GM12875 (cell line): ENCODE data around the gene STPG3.
A peak's percentile ranks its signal among the peaks of the same experiment; 100 is the strongest.

Source experiments
- H3K4me3 ChIP-seq: one replicate; pipeline ENCODE4 v1.5.1; 2011; ENCODE audit warnings: low read depth, low read length, control low read depth
- TF ChIP-seq, protein P1 (sequence below): IDR thresholded peaks from 2 replicates; pipeline ENCODE4 v1.5.1; 2011; ENCODE audit warnings: low read depth, mild to moderate bottlenecking, control low read depth, inconsistent platforms, low read length, moderate library complexity, borderline replicate concordance; ENCODE audit not compliant: insufficient read depth

STPG3 gene

GRCh38 chr9:137232101-137232500 lies 19.0 kb upstream of the STPG3 start:
- no peak overlapping the region for H3K4me3 ChIP-seq
- TF ChIP-seq, protein P1, sequence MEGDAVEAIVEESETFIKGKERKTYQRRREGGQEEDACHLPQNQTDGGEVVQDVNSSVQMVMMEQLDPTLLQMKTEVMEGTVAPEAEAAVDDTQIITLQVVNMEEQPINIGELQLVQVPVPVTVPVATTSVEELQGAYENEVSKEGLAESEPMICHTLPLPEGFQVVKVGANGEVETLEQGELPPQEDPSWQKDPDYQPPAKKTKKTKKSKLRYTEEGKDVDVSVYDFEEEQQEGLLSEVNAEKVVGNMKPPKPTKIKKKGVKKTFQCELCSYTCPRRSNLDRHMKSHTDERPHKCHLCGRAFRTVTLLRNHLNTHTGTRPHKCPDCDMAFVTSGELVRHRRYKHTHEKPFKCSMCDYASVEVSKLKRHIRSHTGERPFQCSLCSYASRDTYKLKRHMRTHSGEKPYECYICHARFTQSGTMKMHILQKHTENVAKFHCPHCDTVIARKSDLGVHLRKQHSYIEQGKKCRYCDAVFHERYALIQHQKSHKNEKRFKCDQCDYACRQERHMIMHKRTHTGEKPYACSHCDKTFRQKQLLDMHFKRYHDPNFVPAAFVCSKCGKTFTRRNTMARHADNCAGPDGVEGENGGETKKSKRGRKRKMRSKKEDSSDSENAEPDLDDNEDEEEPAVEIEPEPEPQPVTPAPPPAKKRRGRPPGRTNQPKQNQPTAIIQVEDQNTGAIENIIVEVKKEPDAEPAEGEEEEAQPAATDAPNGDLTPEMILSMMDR: no peak

DNA sequence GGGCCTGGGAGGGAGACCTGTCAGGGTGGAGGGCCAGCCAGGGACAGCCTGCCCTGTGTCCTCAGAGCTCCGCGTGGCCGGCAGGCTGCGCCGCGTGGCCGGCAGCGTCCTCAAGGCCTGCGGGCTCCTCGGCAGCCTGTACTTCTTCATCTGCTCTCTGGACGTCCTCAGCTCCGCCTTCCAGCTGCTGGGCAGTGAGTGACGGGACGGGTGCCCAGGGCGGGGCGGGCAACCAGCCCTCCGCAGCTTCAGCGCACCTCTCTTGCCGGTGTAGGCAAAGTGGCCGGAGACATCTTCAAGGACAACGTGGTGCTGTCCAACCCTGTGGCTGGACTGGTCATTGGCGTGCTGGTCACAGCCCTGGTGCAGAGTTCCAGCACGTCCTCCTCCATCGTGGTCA lies 18.6 kb upstream of the STPG3 start:
- H3K4me3 ChIP-seq: no peak overlapping the region
- TF ChIP-seq, protein P1: no peak

DNA sequence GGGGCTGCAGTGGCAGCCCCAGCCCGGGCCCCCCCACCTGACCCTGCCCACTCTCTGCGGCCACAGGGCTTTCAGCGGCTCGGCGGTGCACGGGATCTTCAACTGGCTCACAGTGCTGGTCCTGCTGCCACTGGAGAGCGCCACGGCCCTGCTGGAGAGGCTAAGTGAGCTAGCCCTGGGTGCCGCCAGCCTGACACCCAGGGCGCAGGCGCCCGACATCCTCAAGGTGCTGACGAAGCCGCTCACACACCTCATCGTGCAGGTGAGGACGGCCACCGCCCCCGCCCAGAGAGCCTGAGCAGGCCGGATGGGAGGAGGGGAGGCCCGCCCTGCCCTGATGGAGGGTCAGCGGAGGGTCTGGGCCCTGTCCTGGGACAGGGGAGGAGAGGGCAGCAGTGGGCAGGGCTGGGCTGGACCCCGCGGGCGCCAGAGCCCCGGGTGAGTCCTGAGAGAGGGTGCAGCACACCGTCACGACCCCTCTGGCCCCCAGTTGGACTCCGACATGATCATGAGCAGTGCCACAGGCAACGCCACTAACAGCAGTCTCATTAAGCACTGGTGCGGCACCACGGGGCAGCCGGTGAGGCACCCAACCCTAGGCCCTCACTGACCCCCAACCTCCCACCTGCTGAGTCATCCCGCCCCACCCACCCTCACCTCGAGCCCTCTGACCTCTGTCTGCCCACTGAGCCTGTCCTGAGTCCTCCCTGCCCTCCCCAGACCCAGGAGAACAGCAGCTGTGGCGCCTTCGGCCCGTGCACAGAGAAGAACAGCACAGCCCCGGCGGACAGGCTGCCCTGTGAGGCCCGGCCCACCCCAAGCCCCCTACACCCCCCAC lies 17.7 kb upstream of the STPG3 start:
- TF ChIP-seq, protein P1: no peak

GRCh38 chr9:137234055-137234697 lies 16.9 kb upstream of the STPG3 start:
- TF ChIP-seq, protein P1: no peak
- no peak overlapping the region for H3K4me3 ChIP-seq

More for the DNA sequence above, 17.7 kb upstream of the STPG3 start:
- H3K4me3 ChIP-seq: no peak overlapping the region

- TF ChIP-seq, protein P1: no peak
- no peak overlapping the region for H3K4me3 ChIP-seq
Measured at GRCh38 chr9:137234758-137235423, 16.2 kb upstream of the STPG3 start.

GRCh38 chr9:137235424-137236237 lies 15.5 kb upstream of the STPG3 start:
- no peak overlapping the region for H3K4me3 ChIP-seq
- TF ChIP-seq, protein P1: peak; percentile 21; the same call in 1 of the 2 replicates
